Stomach (tissue), 9 donors: Measurements from ENCODE around the gene ANKRD30A. TPM values are rescaled to one million over a fixed set of nuclear protein-coding genes. Genes with fewer than 3 reads are reported as not detected.
"Not testable (repeated sequence)": the region's sequence is repeated elsewhere in the genome, so short reads cannot be mapped to it uniquely, and the experiment has no call there.

Experiments used
- DNase-seq, 2 donors: peaks; one replicate each; pipeline versions ENCODE4 v3.0.0 to v3.0.0-alpha.2; 2013 to 2019
- H3K27ac ChIP-seq, 5 donors: fragments of 200-600 bp in 4 of 5; sonication (generic) in 4 of 5; one replicate each; pipeline ENCODE4 v1.5.1; 2013 to 2019; ENCODE audit warnings: mild to moderate bottlenecking in 1 of 5, moderate library complexity in 1 of 5
- H3K27me3 ChIP-seq, 3 donors: fragments of 200-600 bp; sonication (generic); one replicate each; pipeline ENCODE4 v1.5.1; 2017 to 2019; ENCODE audit warnings: mixed run types in 1 of 3
- H3K36me3 ChIP-seq, 4 donors: fragments of 200-600 bp; sonication (generic); 1 replicate in 3 of 4; 2 replicates in 1 of 4; pipeline ENCODE4 v1.5.1; 2016 to 2019
- H3K4me1 ChIP-seq, 4 donors: fragments of 200-600 bp; sonication (generic); one replicate each; pipeline ENCODE4 v1.5.1; 2016 to 2019
- H3K4me3 ChIP-seq, 4 donors: fragments of 200-600 bp; sonication (generic) in 3 of 4; one replicate each; pipeline ENCODE4 v1.5.1; 2016 to 2019; ENCODE audit warnings: mild to moderate bottlenecking in 1 of 4
- H3K9me3 ChIP-seq, 4 donors: fragments of 200-600 bp; sonication (generic); one replicate each; pipeline ENCODE4 v1.5.1; 2016 to 2019
- CTCF ChIP-seq, 7 experiments: fragments of 450-650 bp in 4 of 7; fragments of 200-600 bp in 3 of 7; sonication (generic) in 3 of 7; IDR thresholded peaks; one replicate each; pipeline ENCODE4 v1.5.1; 2016 to 2019; ENCODE audit warnings: antibody characterized with exemption in 7 of 7, control low read depth in 2 of 7, mild to moderate bottlenecking in 1 of 7
- EP300 ChIP-seq: sonication (generic); formaldehyde crosslinking; IDR thresholded peaks from one replicate; pipeline ENCODE4 v1.6.1; 2017; ENCODE audit warnings: antibody characterized with exemption
- POLR2A ChIP-seq, 4 donors: fragments of 450-650 bp; IDR thresholded peaks; one replicate each; pipeline ENCODE4 v1.6.1; 2016; ENCODE audit warnings: antibody characterized with exemption in 4 of 4, control low read depth in 2 of 4, mild to moderate bottlenecking in 1 of 4, moderate library complexity in 1 of 4
- POLR2AphosphoS5 ChIP-seq, 3 donors: sonication (generic); formaldehyde crosslinking; IDR thresholded peaks; one replicate each; pipeline ENCODE4 v1.6.1; 2016; ENCODE audit warnings: antibody characterized with exemption in 3 of 3
- WGBS, 5 donors: extraction: QIAGEN DNeasy Blood & Tissue Kit in 3 of 5; methylation state at CpG; one replicate each; pipeline versions ENCODE4 v1.1.5 to v1.1.7; 2013 to 2018; 5-methylcytosine and 5-hydroxymethylcytosine counted together
- intact Hi-C: fragments of 100-400 bp; cut with DNase I; formaldehyde crosslinking; loops from one replicate; pipeline ENCODE4 v1.15.1; 2023; ENCODE audit warnings: low total_unique reads
- polyA plus RNA-seq, 3 donors: library from polyadenylated mRNA; stranded (reverse); fragments of 200-250 nt; gene quantifications; one replicate each; pipeline ENCODE4 v1.2.3, GENCODE V29; 2013
- total RNA-seq, 5 donors: library from RNA; depleted of rRNA; stranded (reverse); fragments of >200 nt; gene quantifications; one replicate each; pipeline versions ENCODE4 v1.1.0 to v1.2.3, GENCODE V29; 2014 to 2016
- donor health status: healthy with polysubstance abuse.
- donor health status: Bipolar disorder and iron deficiency.
- donor health status: healthy.

Gene ANKRD30A
- total and polyA plus RNA-seq, 8 donors, result 0.18 TPM; not detected in 7

- intact Hi-C loops, result no loop called here
- H3K4me1 ChIP-seq, result no peaks in the 10 kb centered on the region
Measured at GRCh38 chr10:37124532-37124931, 866 bp upstream of the ANKRD30A start.

GRCh38 chr10:37125921-37126320 is 523 bp downstream of the ANKRD30A start:
- intact Hi-C loops, result no loop called here
- Histone ChIP-seq H3K27ac (no peak overlapping the region), H3K36me3 (no peaks in the 10 kb centered on the region), H3K27me3 (no peaks in the 10 kb centered on the region), H3K4me1 (no peaks in the 10 kb centered on the region), H3K4me3 (no peak overlapping the region), H3K9me3 (peaks cover 0 to 35% (median 12%) of the 10 kb centered on the region in 4 donors)
- no peak for DNase-seq
- 92 to 95% (median 93%) methylated on average over 12 of the region's 12 CpGs for WGBS, 5 donors
- TF ChIP-seq CTCF (IDR thresholded peaks at IDR 0.05) (no peak), POLR2AphosphoS5 (IDR thresholded peaks at IDR 0.05) (no peak), EP300 (no peak), POLR2A (IDR thresholded peaks at IDR 0.05) (no peak)

More at GRCh38 chr10:37124532-37124931, 866 bp upstream of the ANKRD30A start:
- TF ChIP-seq EP300, result no peak
- TF ChIP-seq CTCF (IDR thresholded peaks at IDR 0.05), result no peak
- no peak for TF ChIP-seq POLR2AphosphoS5 (IDR thresholded peaks at IDR 0.05)
- TF ChIP-seq POLR2A (IDR thresholded peaks at IDR 0.05), result no peak
- no peak overlapping the region for H3K4me3 ChIP-seq
- no peak for DNase-seq
- H3K27ac ChIP-seq, result no peak overlapping the region
- H3K27me3 ChIP-seq, result no peaks in the 10 kb centered on the region
- H3K36me3 ChIP-seq, result no peaks in the 10 kb centered on the region
- 90 to 94% (median 92%) methylated on average over 20 to 21 of the region's 21 CpGs for WGBS, 5 donors
- peaks cover 0 to 35% (median 12%) of the 10 kb centered on the region in 4 donors for H3K9me3 ChIP-seq

GRCh38 chr10:37146443-37146842 is 21.0 kb downstream of the ANKRD30A start:
- DNase-seq, result peak in 1 of 2 donors; percentile 11

GRCh38 chr10:37162430-37162829 is 37.0 kb downstream of the ANKRD30A start:
- DNase-seq, H3K27ac ChIP-seq, intact Hi-C loops, H3K4me1 ChIP-seq, H3K27me3 ChIP-seq, H3K9me3 ChIP-seq, H3K36me3 ChIP-seq, H3K4me3 ChIP-seq: not testable (repeated sequence)
- 68 to 78% (median 75%) methylated on average over 4 of the region's 4 CpGs for whole genome bisulfite sequencing, 5 donors

More at GRCh38 chr10:37146443-37146842, 21.0 kb downstream of the ANKRD30A start:
- WGBS, 5 donors, result 9 to 19% (median 11%) methylated on average over 5 of the region's 5 CpGs
- Histone ChIP-seq H3K4me3 (no peak overlapping the region), H3K36me3 (no peaks in the 10 kb centered on the region), H3K9me3 (peaks cover 0 to 5% (median 0%) of the 10 kb centered on the region in 4 donors), H3K4me1 (peaks cover 0 to 9% (median 0%) of the 10 kb centered on the region in 4 donors), H3K27ac (no peak overlapping the region), H3K27me3 (no peaks in the 10 kb centered on the region)
- TF ChIP-seq POLR2A (IDR thresholded peaks at IDR 0.05), result no peak
- TF ChIP-seq POLR2AphosphoS5 (IDR thresholded peaks at IDR 0.05), result peak in 1 of 3 donors; percentile 10
- intact Hi-C loops, result no loop called here

GRCh38 chr10:37171945-37172344 is 46.5 kb downstream of the ANKRD30A start:
- DNase-seq, result peak; percentile 1 to 31
- H3K4me1 ChIP-seq, H3K27me3 ChIP-seq, H3K36me3 ChIP-seq, H3K27ac ChIP-seq, H3K4me3 ChIP-seq, intact Hi-C loops, H3K9me3 ChIP-seq: not testable (repeated sequence)
- WGBS, 5 donors, result 78 to 88% (median 82%) methylated on average over 9 to 13 of the region's 13 CpGs; no CpG with 5 or more reads in 1 of the 5 donors

GRCh38 chr10:37178296-37178695 is 52.9 kb downstream of the ANKRD30A start:
- H3K27ac ChIP-seq, intact Hi-C loops, H3K27me3 ChIP-seq, H3K36me3 ChIP-seq, H3K4me1 ChIP-seq, H3K4me3 ChIP-seq, H3K9me3 ChIP-seq: not testable (repeated sequence)
- 49 to 73% (median 68%) methylated on average over 4 of the region's 4 CpGs for WGBS, 5 donors
- peak in 1 of 2 donors; percentile 2 for DNase-seq

GRCh38 chr10:37182719-37183118 is 57.3 kb downstream of the ANKRD30A start:
- H3K4me1 ChIP-seq, H3K4me3 ChIP-seq, H3K36me3 ChIP-seq, intact Hi-C loops, DNase-seq, H3K9me3 ChIP-seq, H3K27me3 ChIP-seq, H3K27ac ChIP-seq: not testable (repeated sequence)
- 78 to 98% (median 86%) methylated on average over 1 to 7 of the region's 11 CpGs for WGBS, 5 donors
